Ovary (tissue), 3 donors: ENCODE data around the gene UST.

Experiments used
- EP300 ChIP-seq: sonication (generic); formaldehyde crosslinking; IDR thresholded peaks from one replicate; pipeline ENCODE4 v1.6.1; 2017; ENCODE audit warnings: antibody characterized with exemption
- POLR2A ChIP-seq: fragments of 450-650 bp; IDR thresholded peaks from one replicate; pipeline ENCODE4 v1.6.1; 2017; ENCODE audit warnings: antibody characterized with exemption, mild to moderate bottlenecking, moderate library complexity
- TF ChIP-seq, protein P1 (sequence below), 3 donors: fragments of 450-650 bp in 2 of 3; fragments of 200-600 bp in 1 of 3; IDR thresholded peaks; one replicate each; pipeline versions ENCODE4 v1.5.1 to v1.8.0; 2016 to 2022; ENCODE audit warnings: antibody characterized with exemption in 3 of 3, mild to moderate bottlenecking in 1 of 3
- donor health status: DM: no; HTN: no; CAD: no.

DNA sequence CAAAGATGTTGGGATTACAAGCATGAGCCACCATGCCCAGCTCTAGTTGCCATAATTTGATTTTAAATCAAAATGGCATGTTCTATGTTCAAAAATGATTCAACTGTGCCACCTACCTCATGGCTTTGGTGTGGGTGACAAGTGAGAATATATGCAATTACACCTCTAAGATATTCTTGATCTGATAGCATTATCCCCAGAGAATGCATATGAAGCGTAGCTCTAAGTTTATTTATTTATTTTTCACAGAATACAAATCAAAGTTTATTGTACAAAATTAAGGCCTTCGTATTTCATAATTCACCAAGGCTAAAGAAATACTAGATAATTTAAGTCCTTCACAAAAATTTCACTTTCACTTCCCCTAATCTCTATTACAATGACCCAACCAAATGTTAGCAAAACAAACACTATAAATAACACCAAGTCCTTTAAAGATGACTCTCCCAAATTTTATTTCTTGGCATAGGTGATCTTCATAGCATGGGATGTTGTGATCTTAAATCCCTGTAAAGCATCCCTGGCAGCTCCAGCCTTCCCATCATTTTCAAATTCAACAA, 364.8 kb downstream of the UST start:
- TF ChIP-seq, protein P1, sequence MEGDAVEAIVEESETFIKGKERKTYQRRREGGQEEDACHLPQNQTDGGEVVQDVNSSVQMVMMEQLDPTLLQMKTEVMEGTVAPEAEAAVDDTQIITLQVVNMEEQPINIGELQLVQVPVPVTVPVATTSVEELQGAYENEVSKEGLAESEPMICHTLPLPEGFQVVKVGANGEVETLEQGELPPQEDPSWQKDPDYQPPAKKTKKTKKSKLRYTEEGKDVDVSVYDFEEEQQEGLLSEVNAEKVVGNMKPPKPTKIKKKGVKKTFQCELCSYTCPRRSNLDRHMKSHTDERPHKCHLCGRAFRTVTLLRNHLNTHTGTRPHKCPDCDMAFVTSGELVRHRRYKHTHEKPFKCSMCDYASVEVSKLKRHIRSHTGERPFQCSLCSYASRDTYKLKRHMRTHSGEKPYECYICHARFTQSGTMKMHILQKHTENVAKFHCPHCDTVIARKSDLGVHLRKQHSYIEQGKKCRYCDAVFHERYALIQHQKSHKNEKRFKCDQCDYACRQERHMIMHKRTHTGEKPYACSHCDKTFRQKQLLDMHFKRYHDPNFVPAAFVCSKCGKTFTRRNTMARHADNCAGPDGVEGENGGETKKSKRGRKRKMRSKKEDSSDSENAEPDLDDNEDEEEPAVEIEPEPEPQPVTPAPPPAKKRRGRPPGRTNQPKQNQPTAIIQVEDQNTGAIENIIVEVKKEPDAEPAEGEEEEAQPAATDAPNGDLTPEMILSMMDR (IDR thresholded peaks at IDR 0.05): no peak
- no peak for TF ChIP-seq EP300
- no peak for TF ChIP-seq POLR2A
